ENCODE results near the gene CBR1. TPM values are rescaled to one million over a fixed set of nuclear protein-coding genes. Genes with fewer than 3 reads are reported as not detected.
A peak's percentile ranks its signal among the peaks of the same experiment; 100 is the strongest.

The CBR1 gene
- total and polyA plus RNA-seq, 2 donors (not counting 1 experiment from before 2014, with no cell fraction given) = 12.4 to 14.4 TPM

GRCh38 chr21:36055551-36055950, 14.3 kb upstream of the CBR1 start:
- intact Hi-C loops (cut with micrococcal nuclease) = no loop called here
- peaks cover 18% of the 10 kb centered on the region for H3K4me1 Mint-ChIP-seq
- Histone ChIP-seq H3K36me3 (replicated peaks in 1 of 2; ENCODE audit: control extremely low read depth in 1 of 2, control insufficient read depth in 1 of 2, extremely low read depth in 1 of 2, insufficient read depth in 2 of 2, low read length in 1 of 2) (peaks cover 2 to 67% of the 10 kb centered on the region in 2 experiments), H4K20me1 (ENCODE audit: control insufficient read depth, insufficient read depth, low read length, poor library complexity, severe bottlenecking) (no peaks in the 10 kb centered on the region), H3K79me2 (ENCODE audit: control insufficient read depth, insufficient read depth, low read length) (peaks cover 30% of the 10 kb centered on the region), H2AFZ (ENCODE audit: insufficient read depth, low read depth, low read length, poor library complexity, severe bottlenecking) (no peak overlapping the region), H3K4me2 (replicated peaks; ENCODE audit: low read depth, low read length, poor library complexity, severe bottlenecking) (no peak overlapping the region), H3K9me3 (ENCODE audit: control extremely low read depth in 1 of 3, control insufficient read depth in 2 of 3, insufficient read depth in 1 of 3, low read length in 2 of 3) (no peaks in the 10 kb centered on the region), H3K4me3 (ENCODE audit: control extremely low read depth in 1 of 5, extremely low read depth in 1 of 5, insufficient read depth in 1 of 5, low read depth in 2 of 5, low read length in 4 of 5) (no peak overlapping the region), H3K27ac (ENCODE audit: low read length in 2 of 2) (no peak overlapping the region), H3K4me1 (ENCODE audit: control insufficient read depth in 2 of 2, insufficient read depth in 2 of 2, low read length in 2 of 2) (peaks cover 0 to 9% of the 10 kb centered on the region in 2 donors), H3K9ac (ENCODE audit: low read length) (no peak overlapping the region), H3K27me3 (replicated peaks in 1 of 4; ENCODE audit: control extremely low read depth in 1 of 4, control insufficient read depth in 3 of 4, insufficient read depth in 4 of 4, low read length in 3 of 4) (no peaks in the 10 kb centered on the region)
- POLR2A ChIA-PET = no interaction called here
- ATAC-seq (ENCODE audit: low read depth) (no peak), DNase-seq (no peak)
- H3K4me3 Mint-ChIP-seq = no peak overlapping the region
- no peaks in the 10 kb centered on the region for H3K27me3 Mint-ChIP-seq
- WGBS (ENCODE audit: insufficient coverage) = 94% methylated on average over 3 of the region's 3 CpGs
- no peaks in the 10 kb centered on the region for H3K9me3 Mint-ChIP-seq (ENCODE audit: insufficient read depth)
- CTCF ChIA-PET = interaction anchor here (1.3 kb wide), 1 partner anchor 71 kb away, joined by 3 read pairs; no protein-coding TSS in a partner anchor
- H3K27ac Mint-ChIP-seq = no peak overlapping the region
- TF ChIP-seq, protein P1, sequence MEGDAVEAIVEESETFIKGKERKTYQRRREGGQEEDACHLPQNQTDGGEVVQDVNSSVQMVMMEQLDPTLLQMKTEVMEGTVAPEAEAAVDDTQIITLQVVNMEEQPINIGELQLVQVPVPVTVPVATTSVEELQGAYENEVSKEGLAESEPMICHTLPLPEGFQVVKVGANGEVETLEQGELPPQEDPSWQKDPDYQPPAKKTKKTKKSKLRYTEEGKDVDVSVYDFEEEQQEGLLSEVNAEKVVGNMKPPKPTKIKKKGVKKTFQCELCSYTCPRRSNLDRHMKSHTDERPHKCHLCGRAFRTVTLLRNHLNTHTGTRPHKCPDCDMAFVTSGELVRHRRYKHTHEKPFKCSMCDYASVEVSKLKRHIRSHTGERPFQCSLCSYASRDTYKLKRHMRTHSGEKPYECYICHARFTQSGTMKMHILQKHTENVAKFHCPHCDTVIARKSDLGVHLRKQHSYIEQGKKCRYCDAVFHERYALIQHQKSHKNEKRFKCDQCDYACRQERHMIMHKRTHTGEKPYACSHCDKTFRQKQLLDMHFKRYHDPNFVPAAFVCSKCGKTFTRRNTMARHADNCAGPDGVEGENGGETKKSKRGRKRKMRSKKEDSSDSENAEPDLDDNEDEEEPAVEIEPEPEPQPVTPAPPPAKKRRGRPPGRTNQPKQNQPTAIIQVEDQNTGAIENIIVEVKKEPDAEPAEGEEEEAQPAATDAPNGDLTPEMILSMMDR (IDR thresholded peaks at IDR 0.05) = no peak
- no peak for TF ChIP-seq EZH2 (IDR thresholded peaks at IDR 0.05; ENCODE audit: borderline replicate concordance, insufficient read depth, low read depth, low read length, poor library complexity, severe bottlenecking)

GRCh38 chr21:36059823-36060158, 10.0 kb upstream of the CBR1 start:
- Mint-ChIP-seq H3K27me3 (no peaks in the 10 kb centered on the region), H3K4me1 (peaks cover 22% of the 10 kb centered on the region), H3K9me3 (ENCODE audit: insufficient read depth) (no peaks in the 10 kb centered on the region), H3K4me3 (peak overlapping the region; percentile 92), H3K27ac (peak overlapping the region; percentile 97)
- Histone ChIP-seq H3K4me1 (ENCODE audit: control insufficient read depth in 2 of 2, insufficient read depth in 2 of 2, low read length in 2 of 2) (peaks cover 3 to 15% of the 10 kb centered on the region in 2 donors), H4K20me1 (ENCODE audit: control insufficient read depth, insufficient read depth, low read length, poor library complexity, severe bottlenecking) (no peaks in the 10 kb centered on the region), H3K9ac (ENCODE audit: low read length) (peak overlapping the region; percentile 88), H2AFZ (ENCODE audit: insufficient read depth, low read depth, low read length, poor library complexity, severe bottlenecking) (peak overlapping the region; percentile 98), H3K9me3 (ENCODE audit: control extremely low read depth in 1 of 3, control insufficient read depth in 2 of 3, insufficient read depth in 1 of 3, low read length in 2 of 3) (no peaks in the 10 kb centered on the region), H3K4me2 (replicated peaks; ENCODE audit: low read depth, low read length, poor library complexity, severe bottlenecking) (peak overlapping the region; percentile 98), H3K27ac (ENCODE audit: low read length in 2 of 2) (peak overlapping the region; percentile 73 to 90), H3K27me3 (replicated peaks in 1 of 4; ENCODE audit: control extremely low read depth in 1 of 4, control insufficient read depth in 3 of 4, insufficient read depth in 4 of 4, low read length in 3 of 4) (no peaks in the 10 kb centered on the region), H3K4me3 (ENCODE audit: control extremely low read depth in 1 of 5, extremely low read depth in 1 of 5, insufficient read depth in 1 of 5, low read depth in 2 of 5, low read length in 4 of 5) (peak overlapping the region; percentile 80 to 95 (median 95)), H3K79me2 (ENCODE audit: control insufficient read depth, insufficient read depth, low read length) (peaks cover 30% of the 10 kb centered on the region), H3K36me3 (replicated peaks in 1 of 2; ENCODE audit: control extremely low read depth in 1 of 2, control insufficient read depth in 1 of 2, extremely low read depth in 1 of 2, insufficient read depth in 2 of 2, low read length in 1 of 2) (peaks cover 2 to 35% of the 10 kb centered on the region in 2 experiments)
- ATAC-seq (ENCODE audit: low read depth) = peak; percentile 31
- 1% methylated on average over 34 of the region's 34 CpGs for WGBS (ENCODE audit: insufficient coverage)
- intact Hi-C loops (cut with micrococcal nuclease) = loop anchor here (1.0 to 10.0 kb wide), 8 partner anchors 10 to 1985 kb away; partner anchors contain the start of genes DYRK1A, MORC3, MRPS6 and SLC5A3
- ChIA-PET CTCF (interaction anchor here (0.6 to 3.4 kb wide), 6 partner anchors 9 to 53 kb away, joined by 3 to 15 read pairs (median 4); partner anchors contain the start of gene CBR1), POLR2A (interaction anchor here (0.5 to 1.7 kb wide), 7 partner anchors 9 to 203 kb away, joined by 3 to 28 read pairs (median 4); partner anchors contain the start of genes CBR1 and CBR3)
- TF ChIP-seq, protein P1 (IDR thresholded peaks at IDR 0.05) = no peak
- TF ChIP-seq EZH2 (IDR thresholded peaks at IDR 0.05; ENCODE audit: borderline replicate concordance, insufficient read depth, low read depth, low read length, poor library complexity, severe bottlenecking) = no peak
- DNase-seq = no peak

Data from B cell (primary cell).